NCI-H1417 treated with DMSO at 0.1 percent for 48 hours (cell line): Measurements from ENCODE around the gene STARD13.

Source experiments
- DNase-seq: peaks from one replicate; lab custom pipeline; 2025; lab: John Stamatoyannopoulos, UW

STARD13 gene

GRCh38 chr13:33090755-33091414 is 194.7 kb downstream of the STARD13 start:
- no peak for DNase-seq

- DNase-seq: no peak
These were observed 196.2 kb downstream of the STARD13 start for GRCh38 chr13:33089311-33089710.

GRCh38 chr13:33087790-33088189 is 197.8 kb downstream of the STARD13 start:
- no peak for DNase-seq

GRCh38 chr13:33087091-33087490 is 198.5 kb downstream of the STARD13 start:
- DNase-seq: no peak

- DNase-seq: no peak
These were observed 202.5 kb downstream of the STARD13 start for GRCh38 chr13:33083054-33083453.

- no peak for DNase-seq
These were observed 203.9 kb downstream of the STARD13 start for GRCh38 chr13:33081666-33082065.

- no peak for DNase-seq
These were observed 204.5 kb downstream of the STARD13 start for GRCh38 chr13:33080972-33081590.

- DNase-seq: no peak
These were observed 205.6 kb downstream of the STARD13 start for GRCh38 chr13:33079960-33080359.

- DNase-seq: no peak
These were observed 207.3 kb downstream of the STARD13 start for GRCh38 chr13:33078263-33078662.

GRCh38 chr13:33076001-33076992 is 209.3 kb downstream of the STARD13 start:
- DNase-seq: no peak

- DNase-seq: peak; percentile 32
These were observed 212.2 kb downstream of the STARD13 start for GRCh38 chr13:33073338-33073737.

- DNase-seq: no peak
These were observed 212.8 kb downstream of the STARD13 start for GRCh38 chr13:33072759-33073158.

GRCh38 chr13:33072282-33072681 is 213.3 kb downstream of the STARD13 start:
- no peak for DNase-seq

GRCh38 chr13:33070713-33071112 is 214.8 kb downstream of the STARD13 start:
- DNase-seq: no peak

- no peak for DNase-seq
These were observed 216.2 kb downstream of the STARD13 start for GRCh38 chr13:33069365-33069764.

- DNase-seq: no peak
These were observed 219.2 kb downstream of the STARD13 start for GRCh38 chr13:33066329-33066728.

- no peak for DNase-seq
These were observed 224.7 kb downstream of the STARD13 start for GRCh38 chr13:33060815-33061214.

GRCh38 chr13:33058776-33059327 is 226.7 kb downstream of the STARD13 start:
- no peak for DNase-seq

- no peak for DNase-seq
These were observed 228.4 kb downstream of the STARD13 start for GRCh38 chr13:33057019-33057780.

GRCh38 chr13:33053397-33054066 is 232.0 kb downstream of the STARD13 start:
- DNase-seq: no peak
